OCI-LY7 (cell line): Measurements from ENCODE around the gene PPCS. TPM values are rescaled to one million over a fixed set of nuclear protein-coding genes. Genes with fewer than 3 reads are reported as not detected.

Experiments used
- BruUV-seq: library from RNA; stranded (reverse); fragments of 400-500 nt; replicated peaks from 2 replicates; lab custom pipeline; 2021; lab: Mats Ljungman, UMichigan
- CTCF ChIA-PET: fragments of 300-600 bp; sonication (Branson Sonifier 250); formaldehyde crosslinking; loops from one replicate; lab custom pipeline; 2022; ENCODE audit warnings: antibody characterized with exemption; ENCODE audit not compliant: unreplicated experiment; lab: Charles Lee
- POLR2A ChIA-PET: fragments of 300-600 bp; sonication (Branson Sonifier 250); formaldehyde crosslinking; loops from one replicate; lab custom pipeline; 2022; ENCODE audit warnings: antibody characterized with exemption; lab: Charles Lee
- DNase-seq: peaks from one replicate; pipeline ENCODE4 v3.0.0-alpha.2; 2015; ENCODE audit warnings: low spot score
- H2AFZ ChIP-seq: fragments of 200-600 bp; sonication (generic), shearing (Covaris generic); 2 replicates; pipeline ENCODE4 v1.6.1; 2014; ENCODE audit warnings: mild to moderate bottlenecking, antibody characterized with exemption, low read length, moderate library complexity
- H3K27ac ChIP-seq: fragments of 200-600 bp; sonication (generic); 2 replicates; pipeline ENCODE4 v1.5.1; 2014; ENCODE audit warnings: mixed run types, low read depth, mild to moderate bottlenecking, moderate library complexity, low read length, inconsistent platforms; ENCODE audit not compliant: poor library complexity, severe bottlenecking
- H3K36me3 ChIP-seq: fragments of 200-600 bp; sonication (generic); 2 replicates; pipeline ENCODE4 v1.6.1; 2014; ENCODE audit warnings: mild to moderate bottlenecking, antibody characterized with exemption, low read length, moderate library complexity, mixed read lengths; ENCODE audit not compliant: insufficient read depth
- H3K4me1 ChIP-seq: fragments of 200-600 bp; sonication (generic); 2 replicates; pipeline ENCODE4 v1.5.1; 2014; ENCODE audit warnings: mild to moderate bottlenecking, low read length; ENCODE audit not compliant: insufficient read depth, poor library complexity, severe bottlenecking
- H3K4me2 ChIP-seq: fragments of 200-600 bp; sonication (generic); 2 replicates; pipeline ENCODE4 v1.6.1; 2014; ENCODE audit warnings: mild to moderate bottlenecking, low read length
- H3K4me3 ChIP-seq: fragments of 200-600 bp; sonication (generic); 2 replicates; pipeline ENCODE4 v1.5.1; 2014; ENCODE audit warnings: mild to moderate bottlenecking, low read depth, low read length; ENCODE audit not compliant: poor library complexity, severe bottlenecking
- H3K79me2 ChIP-seq: fragments of 200-600 bp; sonication (generic); 2 replicates; pipeline ENCODE4 v1.6.1; 2016; ENCODE audit warnings: low read depth, mild to moderate bottlenecking, low read length, moderate library complexity, mixed read lengths; ENCODE audit not compliant: insufficient read depth
- H3K9me2 ChIP-seq: fragments of 200-600 bp; sonication (generic); 2 replicates; pipeline ENCODE4 v1.6.1; 2016; ENCODE audit warnings: mild to moderate bottlenecking, low read length, mixed read lengths; ENCODE audit not compliant: insufficient read depth
- H3K9me3 ChIP-seq: fragments of 200-600 bp; sonication (generic); 2 replicates; pipeline ENCODE4 v1.6.1; 2014; ENCODE audit warnings: mild to moderate bottlenecking, mixed run types, low read length, mixed read lengths
- H4K20me1 ChIP-seq: fragments of 200-600 bp; sonication (generic); 2 replicates; pipeline ENCODE4 v1.6.1; 2014; ENCODE audit warnings: mild to moderate bottlenecking, antibody characterized with exemption, low read length, moderate library complexity, mixed read lengths; ENCODE audit not compliant: insufficient read depth
- CTCF ChIP-seq: fragments of 200-600 bp; sonication (generic); conservative IDR thresholded peaks from 2 replicates; pipeline ENCODE4 v1.5.1; 2014; ENCODE audit warnings: mild to moderate bottlenecking, antibody characterized with exemption, low read length, moderate library complexity, mixed read lengths
- EZH2phosphoT487 ChIP-seq: fragments of 200-600 bp; sonication (generic); IDR thresholded peaks from 2 replicates; pipeline ENCODE4 v1.6.1; 2018; ENCODE audit warnings: low read depth, borderline replicate concordance, mild to moderate bottlenecking, mixed run types, antibody characterized with exemption, low read length, moderate library complexity, mixed read lengths
- intact Hi-C: fragments of 100-400 bp; cut with micrococcal nuclease; formaldehyde crosslinking; loops from one replicate; pipeline ENCODE4 v1.10.0; 2022; ENCODE audit not compliant: unreplicated experiment
- total RNA-seq, 2 experiments: library from RNA; depleted of rRNA in 1 of 2; stranded (reverse); fragments of >200 nt in 1 of 2; shearing (Covaris generic) in 1 of 2; gene quantifications; 2 replicates each; pipeline ENCODE4 v1.2.3, GENCODE V29; 2014 to 2022

The PPCS gene
- total RNA-seq, 2 experiments from 2014 or later, result 29.2 to 46.9 TPM

GRCh38 chr1:42432714-42433113, 23.6 kb upstream of the PPCS start:
- ChIA-PET POLR2A (no interaction called here), CTCF (no interaction called here)
- DNase-seq, result no peak
- TF ChIP-seq CTCF, result no peak
- TF ChIP-seq EZH2phosphoT487, result no peak
- H3K27ac ChIP-seq, result no peak overlapping the region
- intact Hi-C loops, result no loop called here
- no peak overlapping the region for H3K4me3 ChIP-seq
- H4K20me1 ChIP-seq, result no peaks in the 10 kb centered on the region
- no peak overlapping the region for H2AFZ ChIP-seq
- H3K9me3 ChIP-seq, result no peaks in the 10 kb centered on the region
- no peaks in the 10 kb centered on the region for H3K79me2 ChIP-seq
- BruUV-seq, result no TSS peak
- no peaks in the 10 kb centered on the region for H3K36me3 ChIP-seq
- no peak overlapping the region for H3K4me2 ChIP-seq
- no peaks in the 10 kb centered on the region for H3K9me2 ChIP-seq
- no peaks in the 10 kb centered on the region for H3K4me1 ChIP-seq

DNA sequence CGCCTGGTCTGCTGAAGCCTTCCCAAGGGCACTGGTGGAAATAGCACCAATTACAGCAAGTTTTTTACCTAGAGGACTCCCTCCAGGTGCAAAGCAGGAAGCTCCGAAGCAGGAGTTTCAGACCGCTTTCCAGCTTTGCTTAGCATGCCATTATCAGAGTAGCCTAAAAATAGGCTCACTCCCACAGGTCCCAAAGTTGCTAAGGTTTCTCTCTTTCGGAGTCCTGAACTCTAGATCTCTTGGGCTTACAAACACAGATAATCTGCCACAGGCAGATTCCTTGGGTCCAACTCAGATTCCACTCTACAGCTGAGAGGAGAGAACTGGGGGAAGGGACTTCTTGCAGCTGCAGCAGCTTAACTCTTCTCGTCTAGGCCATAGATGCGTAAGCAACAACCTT, 23.0 kb upstream of the PPCS start:
- H3K9me3 ChIP-seq, result no peaks in the 10 kb centered on the region
- intact Hi-C loops, result no loop called here
- POLR2A ChIA-PET, result no interaction called here
- no peak overlapping the region for H3K27ac ChIP-seq
- no peaks in the 10 kb centered on the region for H3K9me2 ChIP-seq
- CTCF ChIA-PET, result interaction anchor here (0.5 kb wide), 1 partner anchor 207 kb away, joined by 5 read pairs; no protein-coding TSS in a partner anchor
- no TSS peak for BruUV-seq
- H2AFZ ChIP-seq, result no peak overlapping the region
- H4K20me1 ChIP-seq, result no peaks in the 10 kb centered on the region
- no peak overlapping the region for H3K4me2 ChIP-seq
- no peak for DNase-seq
- TF ChIP-seq EZH2phosphoT487 (no peak), CTCF (no peak)
- no peaks in the 10 kb centered on the region for H3K79me2 ChIP-seq
- no peaks in the 10 kb centered on the region for H3K4me1 ChIP-seq
- no peak overlapping the region for H3K4me3 ChIP-seq
- no peaks in the 10 kb centered on the region for H3K36me3 ChIP-seq

DNA sequence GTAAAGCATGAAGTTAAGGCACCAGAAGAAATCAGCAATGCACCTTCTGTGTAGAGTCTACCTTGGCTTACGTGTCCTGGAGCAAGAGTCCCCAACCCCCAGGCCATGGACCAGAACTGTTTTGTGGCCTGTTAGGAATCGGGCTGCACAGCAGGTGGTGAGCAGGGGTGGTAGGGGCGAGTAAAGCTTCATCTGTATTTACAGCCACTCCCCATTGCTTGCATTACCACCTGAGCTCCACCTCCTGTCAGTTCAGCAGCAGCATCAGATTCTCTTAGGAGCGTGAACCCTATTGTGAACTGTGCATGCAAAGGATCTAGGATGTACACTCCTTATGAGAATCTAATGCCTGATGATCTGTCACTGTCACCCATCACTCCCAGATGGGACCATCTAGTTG, 22.0 kb upstream of the PPCS start:
- intact Hi-C loops, result no loop called here
- Histone ChIP-seq H3K4me1 (no peaks in the 10 kb centered on the region), H3K4me3 (no peak overlapping the region), H3K9me2 (no peaks in the 10 kb centered on the region), H3K4me2 (no peak overlapping the region), H3K36me3 (no peaks in the 10 kb centered on the region), H2AFZ (no peak overlapping the region), H4K20me1 (no peaks in the 10 kb centered on the region), H3K79me2 (no peaks in the 10 kb centered on the region), H3K27ac (no peak overlapping the region), H3K9me3 (no peaks in the 10 kb centered on the region)
- TF ChIP-seq CTCF (no peak), EZH2phosphoT487 (no peak)
- ChIA-PET CTCF (no interaction called here), POLR2A (no interaction called here)
- BruUV-seq, result no TSS peak
- no peak for DNase-seq
